ENCODE measurements around the gene SRRM4. TPM values are rescaled to one million over a fixed set of nuclear protein-coding genes. Genes with fewer than 3 reads are reported as not detected.

The SRRM4 gene
- total RNA-seq, 1 experiment from 2014 or later: 0.04 TPM

GRCh38 chr12:119201789-119202543, 220.6 kb downstream of the SRRM4 start:
- no peak for DNase-seq (ENCODE audit: low spot score)

GRCh38 chr12:119202544-119202943, 221.2 kb downstream of the SRRM4 start:
- DNase-seq (ENCODE audit: low spot score): no peak

- no peak for DNase-seq (ENCODE audit: low spot score)
These were observed 222.8 kb downstream of the SRRM4 start for GRCh38 chr12:119204131-119204530.

- DNase-seq (ENCODE audit: low spot score): no peak
These were observed 223.4 kb downstream of the SRRM4 start for GRCh38 chr12:119204671-119205285.

GRCh38 chr12:119206348-119207062, 225.2 kb downstream of the SRRM4 start:
- no peak for DNase-seq (ENCODE audit: low spot score)

GRCh38 chr12:119207063-119207560, 225.8 kb downstream of the SRRM4 start:
- no peak for DNase-seq (ENCODE audit: low spot score)

- DNase-seq (ENCODE audit: low spot score): peak; percentile 39
These were observed 227.3 kb downstream of the SRRM4 start for GRCh38 chr12:119208626-119209061.

GRCh38 chr12:119211884-119212283, 230.5 kb downstream of the SRRM4 start:
- no peak for DNase-seq (ENCODE audit: low spot score)

Other genes starting within 250 kb of the SRRM4 start
- gene HSPB8, start 197.4 kb downstream of the SRRM4 start, total RNA-seq (2014; rRNA removed; shearing (Covaris generic)): 49.4 and 51.5 TPM in 2 replicates